Activated CD4-positive, CD25-positive, alpha-beta regulatory T cell (primary cell): Measurements from ENCODE around the gene IGFL3.

Experiments
- DNase-seq, 4 experiments: peaks; one replicate each; lab custom pipeline; 2025; lab: John Stamatoyannopoulos, UW

IGFL3 gene

GRCh38 chr19:46076951-46077814 is 47.3 kb downstream of the IGFL3 start:
- DNase-seq, result no peak

DNA sequence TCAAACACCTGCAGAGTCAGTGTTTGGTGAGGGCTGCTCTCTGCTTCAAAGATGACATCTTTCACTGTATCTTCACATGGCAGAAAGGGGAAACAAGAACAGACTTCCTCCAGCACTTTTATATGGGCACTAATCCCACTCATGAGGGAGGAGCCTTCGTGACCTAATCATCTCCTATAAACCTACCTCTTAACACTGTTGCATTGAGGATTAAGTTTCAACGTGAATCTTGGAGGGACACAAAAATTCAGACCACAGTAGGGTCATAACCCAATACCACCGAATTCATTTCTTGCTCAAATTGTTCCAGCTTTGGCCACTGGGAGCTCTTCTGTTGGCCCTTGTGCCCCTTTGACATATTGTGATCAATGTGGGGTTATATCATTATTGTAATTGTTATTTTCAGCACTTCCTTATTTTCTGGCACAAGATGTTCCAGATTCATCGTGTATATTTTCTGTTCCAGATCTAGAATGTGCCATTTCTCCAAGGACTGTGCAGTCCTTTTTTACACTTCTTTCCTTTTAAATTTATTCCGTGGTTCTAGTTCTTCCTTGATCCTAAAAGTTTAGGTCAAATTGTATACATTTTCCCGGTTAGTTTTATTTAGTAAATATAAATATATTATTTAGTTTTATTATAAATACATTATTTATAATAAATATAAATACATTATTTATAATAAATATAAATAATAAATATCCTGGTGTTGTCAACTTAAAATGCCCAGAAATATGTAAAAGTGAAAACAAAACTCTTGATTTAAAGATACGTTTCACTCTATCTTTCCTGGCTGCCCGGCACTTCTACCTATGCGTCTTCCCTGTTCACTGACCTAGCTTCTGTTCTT is 48.2 kb downstream of the IGFL3 start:
- DNase-seq, result no peak

DNA sequence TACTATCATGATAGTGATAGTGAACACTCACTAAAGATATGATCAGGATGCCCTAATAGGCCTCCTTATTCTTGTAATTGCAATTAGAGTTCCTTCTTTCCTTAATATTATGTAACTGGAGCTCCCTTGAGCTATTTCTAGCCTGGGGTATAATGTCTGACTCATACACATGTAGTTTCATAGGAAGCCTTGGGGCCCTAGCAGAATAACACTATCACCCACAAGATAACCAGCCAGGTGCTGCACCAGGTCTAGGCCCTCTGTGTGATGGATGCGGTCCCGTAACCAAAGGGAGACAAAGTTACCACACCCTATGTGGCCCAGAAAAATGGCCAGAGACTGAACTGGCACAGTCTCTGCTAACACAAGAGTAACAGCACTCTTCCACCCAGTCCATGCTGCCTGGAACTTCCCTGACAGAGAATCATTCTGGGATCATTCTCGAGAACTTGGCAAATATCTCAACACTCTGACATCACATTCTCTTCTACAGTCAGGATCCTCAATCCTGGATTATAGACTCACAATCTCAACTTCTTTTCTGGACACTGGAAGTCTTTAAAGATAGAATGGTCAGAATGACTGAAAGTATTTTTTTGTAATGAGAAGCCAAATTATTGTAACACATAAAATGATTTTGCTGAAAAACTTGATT is 51.1 kb downstream of the IGFL3 start:
- no peak for DNase-seq
